ENCODE results near the gene CCL25. TPM values are rescaled to one million over a fixed set of nuclear protein-coding genes. Genes with fewer than 3 reads are reported as not detected.

CCL25 gene
- total RNA-seq (not detected), polyA plus RNA-seq (10 to 100 TPM in 1 of 2 donors, not detected in 1; 25.2 TPM)
- long read RNA-seq, donor 1, result 0 reads
- long read RNA-seq, donor 2, result 0 reads

GRCh38 chr19:8052464-8052859, at the start of gene CCL25:
TSS of gene CCL25 (plus strand) at chr19:8052760. CDS start at chr19:8053050, 290 bp downstream.
- H3K4me3 ChIP-seq (ENCODE audit: low read length in 2 of 2), result no peak within 1 kb of the TSS
- H3K27me3 ChIP-seq (ENCODE audit: control insufficient read depth in 1 of 2, insufficient read depth in 2 of 2, low read length in 1 of 2), result no peaks in the 10 kb centered on the region
- no peaks in the 10 kb centered on the region for H3K9me3 ChIP-seq (ENCODE audit: control insufficient read depth, low read length)
- no peak for DNase-seq
- ATAC-seq (ENCODE audit: low FRiP score), result no peak
- intact Hi-C loops (cut with DNase I), result no loop called here
- no peaks in the 10 kb centered on the region for H3K4me1 ChIP-seq (ENCODE audit: control insufficient read depth in 1 of 2, insufficient read depth in 2 of 2, low read length in 2 of 2)
- no peak within 1 kb of the TSS for H3K27ac ChIP-seq (ENCODE audit: low read depth in 1 of 2, low read length in 2 of 2)
- 75% methylated on average over 7 of the region's 7 CpGs for WGBS, 2 donors
- no peaks in the 10 kb centered on the region for H3K36me3 ChIP-seq (ENCODE audit: control insufficient read depth in 1 of 2, insufficient read depth in 2 of 2, low read length in 1 of 2)

GRCh38 chr19:8004001-8004400, 48.6 kb upstream of the CCL25 start:
- no peak for ATAC-seq (ENCODE audit: low FRiP score)
- WGBS, 2 donors, result 67 to 70% methylated on average over 6 of the region's 6 CpGs
- Histone ChIP-seq H3K9me3 (ENCODE audit: control insufficient read depth, low read length) (no peaks in the 10 kb centered on the region), H3K27me3 (ENCODE audit: control insufficient read depth in 1 of 2, insufficient read depth in 2 of 2, low read length in 1 of 2) (no peaks in the 10 kb centered on the region), H3K27ac (ENCODE audit: low read depth in 1 of 2, low read length in 2 of 2) (no peak overlapping the region), H3K4me1 (ENCODE audit: control insufficient read depth in 1 of 2, insufficient read depth in 2 of 2, low read length in 2 of 2) (peaks cover 0 to 8% of the 10 kb centered on the region in 2 donors), H3K4me3 (ENCODE audit: low read length in 2 of 2) (no peak overlapping the region), H3K36me3 (ENCODE audit: control insufficient read depth in 1 of 2, insufficient read depth in 2 of 2, low read length in 1 of 2) (peaks cover 0 to 1% of the 10 kb centered on the region in 2 donors)
- DNase-seq, result no peak
- intact Hi-C loops (cut with DNase I), result loop anchor here (5.0 to 10.0 kb wide), 2 partner anchors 57 to 149 kb away; no protein-coding TSS in a partner anchor

GRCh38 chr19:8004723-8005513, 47.6 kb upstream of the CCL25 start:
- intact Hi-C loops (cut with DNase I), result loop anchor here (5.0 to 10.0 kb wide), 3 partner anchors 58 to 150 kb away; partner anchors contain the start of gene TIMM44 (in 1 of the 2)
- DNase-seq (no peak), ATAC-seq (ENCODE audit: low FRiP score) (peak; percentile 3)
- Histone ChIP-seq H3K9me3 (ENCODE audit: control insufficient read depth, low read length) (no peaks in the 10 kb centered on the region), H3K36me3 (ENCODE audit: control insufficient read depth in 1 of 2, insufficient read depth in 2 of 2, low read length in 1 of 2) (peaks cover 0 to 1% of the 10 kb centered on the region in 2 donors), H3K27ac (ENCODE audit: low read depth in 1 of 2, low read length in 2 of 2) (peak overlapping the region in 1 of 2 donors; percentile 52), H3K4me1 (ENCODE audit: control insufficient read depth in 1 of 2, insufficient read depth in 2 of 2, low read length in 2 of 2) (peaks cover 0 to 8% of the 10 kb centered on the region in 2 donors), H3K27me3 (ENCODE audit: control insufficient read depth in 1 of 2, insufficient read depth in 2 of 2, low read length in 1 of 2) (no peaks in the 10 kb centered on the region), H3K4me3 (ENCODE audit: low read length in 2 of 2) (peak overlapping the region; percentile 98 to 99)
- WGBS, 2 donors, result 1% methylated on average over 34 to 74 of the region's 74 CpGs

GRCh38 chr19:8005534-8006256, 46.9 kb upstream of the CCL25 start, which contains the start of gene ELAVL1:
TSS of gene ELAVL1 (minus strand) at chr19:8005641. CDS start at chr19:7991815, 13,826 bp downstream.
- Histone ChIP-seq H3K9me3 (ENCODE audit: control insufficient read depth, low read length) (no peaks in the 10 kb centered on the region), H3K4me1 (ENCODE audit: control insufficient read depth in 1 of 2, insufficient read depth in 2 of 2, low read length in 2 of 2) (peaks cover 0 to 8% of the 10 kb centered on the region in 2 donors), H3K4me3 (ENCODE audit: low read length in 2 of 2) (peak within 1 kb of the TSS; percentile 98 to 99), H3K36me3 (ENCODE audit: control insufficient read depth in 1 of 2, insufficient read depth in 2 of 2, low read length in 1 of 2) (peaks cover 0 to 1% of the 10 kb centered on the region in 2 donors), H3K27ac (ENCODE audit: low read depth in 1 of 2, low read length in 2 of 2) (peak within 1 kb of the TSS; percentile 18 to 52), H3K27me3 (ENCODE audit: control insufficient read depth in 1 of 2, insufficient read depth in 2 of 2, low read length in 1 of 2) (no peaks in the 10 kb centered on the region)
- peak; percentile 98 for ATAC-seq (ENCODE audit: low FRiP score)
- WGBS, 2 donors, result 0 to 1% methylated on average over 45 to 98 of the region's 98 CpGs
- intact Hi-C loops (cut with DNase I), result loop anchor here (5.0 to 10.0 kb wide), 2 partner anchors 63 to 151 kb away; partner anchors contain the start of gene TIMM44 (in 1 of the 2)
- peak; percentile 93 to 96 for DNase-seq

GRCh38 chr19:8017808-8018207, 34.8 kb upstream of the CCL25 start:
- DNase-seq (no peak), ATAC-seq (ENCODE audit: low FRiP score) (no peak)
- H3K4me1 ChIP-seq (ENCODE audit: control insufficient read depth in 1 of 2, insufficient read depth in 2 of 2, low read length in 2 of 2), result no peaks in the 10 kb centered on the region
- H3K27ac ChIP-seq (ENCODE audit: low read depth in 1 of 2, low read length in 2 of 2), result no peak overlapping the region
- 66 to 70% methylated on average over 14 of the region's 14 CpGs for WGBS, 2 donors
- H3K4me3 ChIP-seq (ENCODE audit: low read length in 2 of 2), result no peak overlapping the region
- no peaks in the 10 kb centered on the region for H3K27me3 ChIP-seq (ENCODE audit: control insufficient read depth in 1 of 2, insufficient read depth in 2 of 2, low read length in 1 of 2)
- H3K9me3 ChIP-seq (ENCODE audit: control insufficient read depth, low read length), result no peaks in the 10 kb centered on the region
- intact Hi-C loops (cut with DNase I), result no loop called here
- H3K36me3 ChIP-seq (ENCODE audit: control insufficient read depth in 1 of 2, insufficient read depth in 2 of 2, low read length in 1 of 2), result no peaks in the 10 kb centered on the region

- ATAC-seq (ENCODE audit: low FRiP score) (no peak), DNase-seq (no peak)
- Histone ChIP-seq H3K36me3 (ENCODE audit: control insufficient read depth in 1 of 2, insufficient read depth in 2 of 2, low read length in 1 of 2) (no peaks in the 10 kb centered on the region), H3K27me3 (ENCODE audit: control insufficient read depth in 1 of 2, insufficient read depth in 2 of 2, low read length in 1 of 2) (no peaks in the 10 kb centered on the region), H3K4me3 (ENCODE audit: low read length in 2 of 2) (no peak overlapping the region), H3K27ac (ENCODE audit: low read depth in 1 of 2, low read length in 2 of 2) (no peak overlapping the region), H3K4me1 (ENCODE audit: control insufficient read depth in 1 of 2, insufficient read depth in 2 of 2, low read length in 2 of 2) (no peaks in the 10 kb centered on the region), H3K9me3 (ENCODE audit: control insufficient read depth, low read length) (no peaks in the 10 kb centered on the region)
- 68% methylated on average over 9 of the region's 9 CpGs for WGBS, 2 donors
- intact Hi-C loops (cut with DNase I), result no loop called here
These were observed 31.9 kb upstream of the CCL25 start for GRCh38 chr19:8020681-8021080.

- ATAC-seq (ENCODE audit: low FRiP score) (no peak), DNase-seq (no peak)
- Histone ChIP-seq H3K27me3 (ENCODE audit: control insufficient read depth in 1 of 2, insufficient read depth in 2 of 2, low read length in 1 of 2) (no peaks in the 10 kb centered on the region), H3K27ac (ENCODE audit: low read depth in 1 of 2, low read length in 2 of 2) (no peak overlapping the region), H3K4me1 (ENCODE audit: control insufficient read depth in 1 of 2, insufficient read depth in 2 of 2, low read length in 2 of 2) (no peaks in the 10 kb centered on the region), H3K36me3 (ENCODE audit: control insufficient read depth in 1 of 2, insufficient read depth in 2 of 2, low read length in 1 of 2) (no peaks in the 10 kb centered on the region), H3K9me3 (ENCODE audit: control insufficient read depth, low read length) (no peaks in the 10 kb centered on the region), H3K4me3 (ENCODE audit: low read length in 2 of 2) (no peak overlapping the region)
- intact Hi-C loops (cut with DNase I), result no loop called here
- 69 to 76% methylated on average over 8 of the region's 8 CpGs for WGBS, 2 donors
These were observed 31.2 kb upstream of the CCL25 start for GRCh38 chr19:8021374-8021773.

- no peak for DNase-seq
- ATAC-seq (ENCODE audit: low FRiP score), result no peak
- 79 to 85% methylated on average over 13 of the region's 13 CpGs for WGBS, 2 donors
These were observed 30.3 kb upstream of the CCL25 start for GRCh38 chr19:8022275-8022674.

More at GRCh38 chr19:8022275-8022674, 30.3 kb upstream of the CCL25 start:
- Histone ChIP-seq H3K27me3 (ENCODE audit: control insufficient read depth in 1 of 2, insufficient read depth in 2 of 2, low read length in 1 of 2) (no peaks in the 10 kb centered on the region), H3K36me3 (ENCODE audit: control insufficient read depth in 1 of 2, insufficient read depth in 2 of 2, low read length in 1 of 2) (no peaks in the 10 kb centered on the region), H3K27ac (ENCODE audit: low read depth in 1 of 2, low read length in 2 of 2) (no peak overlapping the region), H3K4me1 (ENCODE audit: control insufficient read depth in 1 of 2, insufficient read depth in 2 of 2, low read length in 2 of 2) (no peaks in the 10 kb centered on the region), H3K4me3 (ENCODE audit: low read length in 2 of 2) (no peak overlapping the region), H3K9me3 (ENCODE audit: control insufficient read depth, low read length) (no peaks in the 10 kb centered on the region)
- intact Hi-C loops (cut with DNase I), result no loop called here

Measured in aorta (tissue), 5 donors.